B cell (primary cell): ENCODE results near the gene DEFB129. TPM values are rescaled to one million over a fixed set of nuclear protein-coding genes. Genes with fewer than 3 reads are reported as not detected.

Experiments
- ATAC-seq: fragments of 200-7000 bp; cut with Tn5 transposase; one replicate; pipeline ENCODE4 v1.10.0; 2021; ENCODE audit warnings: low read depth, mild to moderate bottlenecking, moderate number of reproducible peaks, moderate library complexity
- CTCF ChIA-PET: fragments of 350-600 bp; sonication (Branson Sonifier 250); formaldehyde crosslinking; loops from one replicate; lab custom pipeline; 2021; ENCODE audit warnings: antibody characterized with exemption, inconsistent platforms; lab: Charles Lee
- POLR2A ChIA-PET: fragments of 350-600 bp; sonication (Branson Sonifier 250); formaldehyde crosslinking; loops from one replicate; lab custom pipeline; 2021; ENCODE audit warnings: antibody characterized with exemption; lab: Charles Lee
- DNase-seq: peaks from one replicate; pipeline ENCODE4 v3.0.0; 2013
- H2AFZ ChIP-seq: 2 replicates; pipeline ENCODE4 v1.6.1; 2012; ENCODE audit warnings: mild to moderate bottlenecking, low read depth, low read length; ENCODE audit not compliant: insufficient read depth, poor library complexity, severe bottlenecking
- H3K27ac ChIP-seq, 2 donors: 1 replicate in 1 of 2; 2 replicates in 1 of 2; pipeline ENCODE4 v1.5.1; 2012 to 2013; ENCODE audit warnings: low read length in 2 of 2, mild to moderate bottlenecking in 2 of 2, moderate library complexity in 1 of 2
- H3K27me3 ChIP-seq, 4 experiments: fragments of 200-600 bp in 1 of 4; sonication (generic) in 1 of 4; replicated peaks in 1 of 4; 1 replicate in 2 of 4; 2 replicates in 2 of 4; pipeline versions ENCODE4 v1.6.1 to v1.7.0; 2013 to 2016; ENCODE audit warnings: low read length in 3 of 4, mild to moderate bottlenecking in 2 of 4, mixed read lengths in 1 of 4, moderate library complexity in 1 of 4; ENCODE audit not compliant: insufficient read depth in 4 of 4, control insufficient read depth in 3 of 4; ENCODE audit errors: control extremely low read depth in 1 of 4
- H3K36me3 ChIP-seq, 2 experiments: replicated peaks in 1 of 2; 1 replicate in 1 of 2; 2 replicates in 1 of 2; pipeline versions ENCODE4 v1.6.1 to v1.7.1; 2013; ENCODE audit warnings: low read length in 1 of 2; ENCODE audit not compliant: insufficient read depth in 2 of 2, control insufficient read depth in 1 of 2; ENCODE audit errors: control extremely low read depth in 1 of 2, extremely low read depth in 1 of 2
- H3K4me1 ChIP-seq, 2 donors: fragments of 200-600 bp in 1 of 2; sonication (generic) in 1 of 2; 1 replicate in 1 of 2; 2 replicates in 1 of 2; pipeline versions ENCODE4 v1.5.1 to v1.6.1; 2013 to 2017; ENCODE audit warnings: low read length in 2 of 2; ENCODE audit not compliant: control insufficient read depth in 2 of 2, insufficient read depth in 2 of 2
- H3K4me2 ChIP-seq: replicated peaks from 2 replicates; pipeline ENCODE3; 2012; ENCODE audit warnings: mild to moderate bottlenecking, low read depth, low read length; ENCODE audit not compliant: poor library complexity, severe bottlenecking
- H3K4me3 ChIP-seq, 5 experiments: fragments of 200-600 bp in 1 of 5; sonication (generic) in 1 of 5; 1 replicate in 3 of 5; 2 replicates in 2 of 5; pipeline versions ENCODE4 v1.5.1 to v1.7.0; 2011 to 2016; ENCODE audit warnings: low read length in 4 of 5, mild to moderate bottlenecking in 4 of 5, low read depth in 2 of 5, control low read depth in 1 of 5, moderate library complexity in 1 of 5; ENCODE audit not compliant: insufficient read depth in 1 of 5; ENCODE audit errors: control extremely low read depth in 1 of 5, extremely low read depth in 1 of 5
- H3K79me2 ChIP-seq: fragments of 200-600 bp; sonication (generic); one replicate; pipeline ENCODE4 v1.6.0; 2016; ENCODE audit warnings: low read length; ENCODE audit not compliant: control insufficient read depth, insufficient read depth
- H3K9ac ChIP-seq: fragments of 200-600 bp; sonication (generic); 2 replicates; pipeline ENCODE4 v1.6.1; 2017; ENCODE audit warnings: mild to moderate bottlenecking, low read length, moderate library complexity
- H3K9me3 ChIP-seq, 3 donors: one replicate each; pipeline versions ENCODE4 v1.6.1 to v1.7.1; 2013; ENCODE audit warnings: low read length in 2 of 3; ENCODE audit not compliant: control insufficient read depth in 2 of 3, insufficient read depth in 1 of 3; ENCODE audit errors: control extremely low read depth in 1 of 3
- H4K20me1 ChIP-seq: 2 replicates; pipeline ENCODE4 v1.6.0; 2012; ENCODE audit warnings: mild to moderate bottlenecking, low read length; ENCODE audit not compliant: insufficient read depth, control insufficient read depth, poor library complexity, severe bottlenecking
- H3K27ac Mint-ChIP-seq: one replicate; pipeline ENCODE4 v1.8.0; 2021; ENCODE audit warnings: mixed read lengths
- H3K27me3 Mint-ChIP-seq: one replicate; pipeline ENCODE4 v1.8.0; 2021; ENCODE audit warnings: mixed read lengths
- H3K4me1 Mint-ChIP-seq: one replicate; pipeline ENCODE4 v1.8.0; 2021; ENCODE audit warnings: mixed read lengths
- H3K4me3 Mint-ChIP-seq: one replicate; pipeline ENCODE4 v1.8.0; 2021; ENCODE audit warnings: mixed read lengths
- H3K9me3 Mint-ChIP-seq: one replicate; pipeline ENCODE4 v1.8.0; 2022; ENCODE audit warnings: mixed read lengths; ENCODE audit not compliant: insufficient read depth
- CTCF ChIP-seq: fragments of 200-600 bp; IDR thresholded peaks from one replicate; pipeline ENCODE4 v1.8.0; 2022; ENCODE audit warnings: antibody characterized with exemption, mild to moderate bottlenecking
- EZH2 ChIP-seq: IDR thresholded peaks from 2 replicates; pipeline ENCODE4 v1.6.1; 2012; ENCODE audit warnings: borderline replicate concordance, low read depth, mild to moderate bottlenecking, moderate library complexity, low read length; ENCODE audit not compliant: insufficient read depth, poor library complexity, severe bottlenecking
- WGBS: methylation state at CpG from one replicate; pipeline ENCODE4 v1.1.5; 2013; ENCODE audit warnings: missing lambda C conversion rate; ENCODE audit not compliant: insufficient coverage; 5-methylcytosine and 5-hydroxymethylcytosine counted together
- intact Hi-C: fragments of 100-400 bp; cut with micrococcal nuclease; formaldehyde crosslinking; loops from one replicate; pipeline ENCODE4 v1.10.0; 2022
- polyA plus RNA-seq: library from polyadenylated mRNA; depleted of rRNA; stranded (reverse); fragments of >200 nt; gene quantifications from 2 replicates; pipeline ENCODE4 v1.2.3, GENCODE V29; 2012
- total RNA-seq, 2 donors: library from RNA; stranded (reverse); fragments of 120-200 nt in 1 of 2; gene quantifications; 1 replicate in 1 of 2; 2 replicates in 1 of 2; pipeline versions ENCODE4 v1.2.3 to v1.2.4, GENCODE V29; 2013 to 2022

The DEFB129 gene
- total and polyA plus RNA-seq, 2 donors (not counting 1 experiment from before 2014, with no cell fraction given) = not detected

- Mint-ChIP-seq H3K27me3 (peaks cover 43% of the 10 kb centered on the region), H3K4me1 (no peaks in the 10 kb centered on the region)
- 80% methylated on average over 1 of the region's 2 CpGs for WGBS
Measured at GRCh38 chr20:187733-188132, 39.3 kb upstream of the DEFB129 start.

GRCh38 chr20:189611-190010 lies 37.4 kb upstream of the DEFB129 start, which contains the start of gene DEFB128:
TSS of gene DEFB128 (minus strand) at chr20:189711. CDS start at chr20:189623, 88 bp downstream.
- DNase-seq = no peak
- Mint-ChIP-seq H3K27ac (no peak within 1 kb of the TSS), H3K4me1 (no peaks in the 10 kb centered on the region), H3K27me3 (peaks cover 28% of the 10 kb centered on the region), H3K4me3 (no peak within 1 kb of the TSS), H3K9me3 (peaks cover 3% of the 10 kb centered on the region)
- H3K27me3 ChIP-seq = no peaks in the 10 kb centered on the region
- no peak for ATAC-seq
- intact Hi-C loops = no loop called here
- CTCF ChIA-PET = no interaction called here
- WGBS = 100% methylated on average over 2 of the region's 7 CpGs
- H3K4me3 ChIP-seq = no peak within 1 kb of the TSS
- H3K9me3 ChIP-seq = peaks cover 0 to 5% (median 1%) of the 10 kb centered on the region in 3 donors
- no peaks in the 10 kb centered on the region for H3K4me1 ChIP-seq
- no peak within 1 kb of the TSS for H3K4me2 ChIP-seq
- H3K9ac ChIP-seq = no peak within 1 kb of the TSS
- TF ChIP-seq CTCF = no peak
- TF ChIP-seq EZH2 = no peak
- no peaks in the 10 kb centered on the region for H3K79me2 ChIP-seq
- no peaks in the 10 kb centered on the region for H3K36me3 ChIP-seq
- POLR2A ChIA-PET = no interaction called here
- no peaks in the 10 kb centered on the region for H4K20me1 ChIP-seq
- no peak within 1 kb of the TSS for H3K27ac ChIP-seq
- no peak within 1 kb of the TSS for H2AFZ ChIP-seq

More at GRCh38 chr20:187733-188132, 39.3 kb upstream of the DEFB129 start:
- Histone ChIP-seq H3K4me2 (no peak overlapping the region), H3K27ac (no peak overlapping the region), H3K9me3 (peaks cover 0 to 5% (median 1%) of the 10 kb centered on the region in 3 donors), H3K4me3 (no peak overlapping the region), H3K79me2 (no peaks in the 10 kb centered on the region), H3K4me1 (no peaks in the 10 kb centered on the region), H2AFZ (no peak overlapping the region), H3K36me3 (no peaks in the 10 kb centered on the region), H3K27me3 (peaks cover 0 to 6% (median 2%) of the 10 kb centered on the region in 4 experiments), H3K9ac (no peak overlapping the region), H4K20me1 (no peaks in the 10 kb centered on the region)
- ChIA-PET POLR2A (no interaction called here), CTCF (no interaction called here)
- no peak overlapping the region for H3K27ac Mint-ChIP-seq
- no peak for TF ChIP-seq CTCF
- no peak for TF ChIP-seq EZH2
- H3K4me3 Mint-ChIP-seq = no peak overlapping the region
- peaks cover 8% of the 10 kb centered on the region for H3K9me3 Mint-ChIP-seq
- intact Hi-C loops = no loop called here
- DNase-seq (no peak), ATAC-seq (no peak)
